SH-SY5Y (cell line): ENCODE results near the gene GDI1.

ENCODE experiments used
- GATA2 ChIP-seq: IDR thresholded peaks from 2 replicates; pipeline ENCODE4 v1.6.1; 2011; ENCODE audit warnings: mild to moderate bottlenecking, low read depth, low read length
- GATA3 ChIP-seq: IDR thresholded peaks from 2 replicates; pipeline ENCODE4 v1.6.1; 2011; ENCODE audit warnings: low read depth, mild to moderate bottlenecking, low read length, moderate library complexity

DNA sequence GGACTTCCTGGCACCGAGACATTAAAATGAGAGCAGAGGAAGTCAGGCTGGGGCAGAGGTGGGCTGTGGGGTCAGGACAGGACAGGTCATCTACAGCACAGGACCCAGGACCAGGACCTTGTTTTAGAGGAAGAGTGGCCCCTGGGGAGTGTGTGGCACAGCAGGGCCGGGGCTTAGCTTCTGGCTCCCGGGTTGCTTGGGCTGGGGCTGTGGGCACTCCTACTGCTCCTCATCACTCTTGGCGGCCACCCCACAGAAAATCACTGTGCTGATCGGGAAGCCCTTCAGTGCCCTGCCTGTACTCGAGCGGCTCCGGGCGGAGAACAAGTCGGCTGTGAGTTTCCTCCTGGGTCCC, 16.6 kb upstream of the GDI1 start:
- TF ChIP-seq GATA3 (no peak), GATA2 (no peak)
